Osteocyte (in vitro differentiated cells): ENCODE results near the gene RAD51. TPM values are rescaled to one million over a fixed set of nuclear protein-coding genes. Genes with fewer than 3 reads are reported as not detected.

Experiments used
- DNase-seq: peaks from one replicate; pipeline ENCODE4 v3.0.0; 2021; ENCODE audit warnings: mixed read lengths; ENCODE audit not compliant: unreplicated experiment; ENCODE audit errors: extremely low spot score
- H3K27ac Mint-ChIP-seq: one replicate; pipeline ENCODE4 v1.8.0; 2021; ENCODE audit warnings: mild to moderate bottlenecking, mixed read lengths; ENCODE audit not compliant: unreplicated experiment
- H3K27me3 Mint-ChIP-seq: one replicate; pipeline ENCODE4 v1.8.0; 2021; ENCODE audit warnings: mixed read lengths; ENCODE audit not compliant: unreplicated experiment
- H3K36me3 Mint-ChIP-seq: one replicate; pipeline ENCODE4 v1.8.0; 2021; ENCODE audit warnings: mixed read lengths; ENCODE audit not compliant: unreplicated experiment
- H3K4me1 Mint-ChIP-seq: one replicate; pipeline ENCODE4 v1.8.0; 2021; ENCODE audit warnings: mixed read lengths; ENCODE audit not compliant: unreplicated experiment
- H3K4me3 Mint-ChIP-seq: one replicate; pipeline ENCODE4 v1.8.0; 2021; ENCODE audit warnings: mild to moderate bottlenecking, moderate library complexity, mixed read lengths; ENCODE audit not compliant: unreplicated experiment
- H3K9me3 Mint-ChIP-seq: one replicate; pipeline ENCODE4 v1.8.0; 2021; ENCODE audit warnings: mixed read lengths; ENCODE audit not compliant: unreplicated experiment
- total RNA-seq: library from RNA; stranded (reverse); gene quantifications from 2 replicates; pipeline ENCODE4 v1.2.1, GENCODE V29; 2021
- TF ChIP-seq, protein P1 (sequence below): fragments of 200-600 bp; sonication (generic); IDR thresholded peaks from 2 replicates; pipeline ENCODE4 v1.5.0; 2021; ENCODE audit warnings: antibody characterized with exemption, mild to moderate bottlenecking, moderate library complexity

Gene RAD51
- total RNA-seq, 1 donor from 2014 or later, result 8.6 TPM

DNA sequence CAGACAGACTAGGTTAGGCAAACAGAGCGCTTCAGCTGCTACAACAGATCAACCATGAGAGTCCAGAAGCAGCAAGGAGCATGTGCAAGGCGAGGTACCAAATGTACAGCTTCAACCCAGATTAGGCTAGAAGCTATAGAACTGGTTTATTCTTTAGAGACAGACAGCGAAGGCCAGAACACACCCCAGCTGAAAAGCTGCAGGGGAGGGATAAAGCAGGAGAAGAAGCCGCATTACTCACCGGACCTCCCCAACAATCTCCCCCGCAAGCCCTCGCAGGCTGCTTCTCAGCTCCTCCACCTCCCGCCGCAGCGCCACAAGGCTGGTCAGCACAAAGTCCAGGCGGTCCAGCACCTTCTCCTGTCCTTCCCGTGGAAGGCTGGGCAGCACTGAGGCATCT lies 56.8 kb downstream of the RAD51 start:
- DNase-seq, result no peak

DNA sequence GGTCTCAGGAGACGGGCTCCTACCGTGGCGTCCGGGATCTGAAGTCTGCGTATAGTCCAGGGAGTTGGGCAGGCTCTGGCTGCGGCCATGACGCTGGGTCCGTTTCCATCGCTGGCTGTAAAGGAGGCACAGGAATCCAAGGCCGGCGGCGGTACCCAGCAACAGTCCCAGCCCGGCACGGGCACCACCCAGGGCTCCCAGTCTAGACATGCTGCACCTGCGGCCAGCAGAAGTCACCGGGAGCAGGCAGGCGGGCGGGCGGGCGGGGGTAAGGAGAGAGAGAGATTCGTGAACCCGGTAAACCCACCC lies 59.6 kb downstream of the RAD51 start:
- Mint-ChIP-seq H3K4me1 (peaks cover 18% of the 10 kb centered on the region), H3K27ac (peak overlapping the region; percentile 85), H3K27me3 (no peaks in the 10 kb centered on the region), H3K36me3 (peaks cover 14% of the 10 kb centered on the region), H3K9me3 (no peaks in the 10 kb centered on the region), H3K4me3 (peak overlapping the region; percentile 89)
- TF ChIP-seq, protein P1, sequence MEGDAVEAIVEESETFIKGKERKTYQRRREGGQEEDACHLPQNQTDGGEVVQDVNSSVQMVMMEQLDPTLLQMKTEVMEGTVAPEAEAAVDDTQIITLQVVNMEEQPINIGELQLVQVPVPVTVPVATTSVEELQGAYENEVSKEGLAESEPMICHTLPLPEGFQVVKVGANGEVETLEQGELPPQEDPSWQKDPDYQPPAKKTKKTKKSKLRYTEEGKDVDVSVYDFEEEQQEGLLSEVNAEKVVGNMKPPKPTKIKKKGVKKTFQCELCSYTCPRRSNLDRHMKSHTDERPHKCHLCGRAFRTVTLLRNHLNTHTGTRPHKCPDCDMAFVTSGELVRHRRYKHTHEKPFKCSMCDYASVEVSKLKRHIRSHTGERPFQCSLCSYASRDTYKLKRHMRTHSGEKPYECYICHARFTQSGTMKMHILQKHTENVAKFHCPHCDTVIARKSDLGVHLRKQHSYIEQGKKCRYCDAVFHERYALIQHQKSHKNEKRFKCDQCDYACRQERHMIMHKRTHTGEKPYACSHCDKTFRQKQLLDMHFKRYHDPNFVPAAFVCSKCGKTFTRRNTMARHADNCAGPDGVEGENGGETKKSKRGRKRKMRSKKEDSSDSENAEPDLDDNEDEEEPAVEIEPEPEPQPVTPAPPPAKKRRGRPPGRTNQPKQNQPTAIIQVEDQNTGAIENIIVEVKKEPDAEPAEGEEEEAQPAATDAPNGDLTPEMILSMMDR, result no peak
- DNase-seq, result no peak

More for the DNA sequence above, 56.8 kb downstream of the RAD51 start:
- H3K36me3 Mint-ChIP-seq, result peaks cover 15% of the 10 kb centered on the region
- TF ChIP-seq, protein P1, result no peak
- no peak overlapping the region for H3K27ac Mint-ChIP-seq
- H3K4me3 Mint-ChIP-seq, result no peak overlapping the region
- H3K9me3 Mint-ChIP-seq, result no peaks in the 10 kb centered on the region
- no peaks in the 10 kb centered on the region for H3K27me3 Mint-ChIP-seq
- peaks cover 26% of the 10 kb centered on the region for H3K4me1 Mint-ChIP-seq

- Mint-ChIP-seq H3K4me1 (peaks cover 18% of the 10 kb centered on the region), H3K36me3 (peaks cover 11% of the 10 kb centered on the region), H3K9me3 (no peaks in the 10 kb centered on the region), H3K27ac (peak within 1 kb of the TSS; percentile 96), H3K4me3 (peak within 1 kb of the TSS; percentile 89), H3K27me3 (no peaks in the 10 kb centered on the region)
- DNase-seq, result peak; percentile 98
- TF ChIP-seq, protein P1, result no peak
Observed at GRCh38 chr15:40754883-40755811, 60.2 kb downstream of the RAD51 start, which contains the start of gene RMDN3. Gene RMDN3 (minus strand): TSS chr15:40755254. CDS start chr15:40754783, 471 bp downstream.

DNA sequence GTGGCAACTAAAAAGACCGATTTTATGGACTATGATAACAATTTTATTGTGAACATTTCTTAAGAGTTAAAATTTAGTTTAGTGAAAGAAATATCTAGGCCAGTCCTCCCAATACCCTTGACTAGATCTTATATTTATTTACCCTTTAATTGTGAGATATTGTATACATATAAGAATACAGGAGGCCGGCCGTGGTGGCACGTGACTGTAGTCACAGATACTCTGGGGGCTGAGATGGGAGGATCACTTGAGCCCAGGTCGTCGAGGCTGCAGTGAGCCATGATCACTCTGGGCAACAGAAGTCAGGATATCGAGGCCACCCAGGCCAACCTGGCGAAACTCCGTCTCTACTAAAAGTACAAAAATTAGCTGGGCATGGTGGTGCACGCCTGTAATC lies 60.8 kb downstream of the RAD51 start:
- H3K27me3 Mint-ChIP-seq, result peaks cover under 1% of the 10 kb centered on the region
- no peak for DNase-seq

DNA sequence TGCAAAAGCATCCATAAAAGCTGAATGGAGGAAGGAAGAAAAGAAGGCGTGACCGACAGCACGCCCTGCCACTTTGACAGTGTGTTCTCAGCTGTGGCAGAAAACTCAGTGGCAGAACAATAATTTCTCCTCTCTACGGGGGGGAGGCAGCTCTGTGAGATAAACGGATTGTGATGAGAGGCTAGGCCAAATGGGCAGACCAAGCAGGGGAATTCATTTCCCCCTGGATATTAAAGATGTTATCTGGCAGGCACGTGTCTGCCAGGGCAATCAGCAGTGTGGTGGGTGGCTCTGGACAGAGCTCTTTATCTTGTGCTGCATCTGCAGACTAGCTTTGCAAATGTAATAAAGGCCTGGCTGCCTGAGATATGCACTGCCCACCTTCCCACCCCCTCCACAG lies 62.0 kb downstream of the RAD51 start:
- TF ChIP-seq, protein P1, result no peak
- H3K4me3 Mint-ChIP-seq, result peak overlapping the region; percentile 44
- H3K4me1 Mint-ChIP-seq, result peaks cover 18% of the 10 kb centered on the region
- no peak for DNase-seq
- no peaks in the 10 kb centered on the region for H3K9me3 Mint-ChIP-seq
- peaks cover 5% of the 10 kb centered on the region for H3K36me3 Mint-ChIP-seq
- peaks cover 4% of the 10 kb centered on the region for H3K27me3 Mint-ChIP-seq
- H3K27ac Mint-ChIP-seq, result peak overlapping the region; percentile 23

More for the DNA sequence above, 60.8 kb downstream of the RAD51 start:
- no peaks in the 10 kb centered on the region for H3K9me3 Mint-ChIP-seq
- peak overlapping the region; percentile 89 for H3K4me3 Mint-ChIP-seq
- TF ChIP-seq, protein P1, result no peak
- H3K4me1 Mint-ChIP-seq, result peaks cover 18% of the 10 kb centered on the region
- peak overlapping the region; percentile 96 for H3K27ac Mint-ChIP-seq
- H3K36me3 Mint-ChIP-seq, result peaks cover 11% of the 10 kb centered on the region
